Measurements from ENCODE around the gene RIMBP2.

RIMBP2 gene

GRCh38 chr12:130537655-130538054 lies 178.4 kb downstream of the RIMBP2 start:
- DNase-seq (ENCODE audit: low read depth): no peak

- no peak for DNase-seq (ENCODE audit: low read depth)
Measured at GRCh38 chr12:130537051-130537450, 179.0 kb downstream of the RIMBP2 start.

GRCh38 chr12:130530429-130530828 lies 185.7 kb downstream of the RIMBP2 start:
- no peak for DNase-seq (ENCODE audit: low read depth)

- no peak for DNase-seq (ENCODE audit: low read depth)
Measured at GRCh38 chr12:130529781-130530180, 186.3 kb downstream of the RIMBP2 start.

GRCh38 chr12:130527239-130527638 lies 188.9 kb downstream of the RIMBP2 start:
- DNase-seq (ENCODE audit: low read depth): no peak

GRCh38 chr12:130526813-130527212 lies 189.3 kb downstream of the RIMBP2 start:
- DNase-seq (ENCODE audit: low read depth): no peak

- DNase-seq (ENCODE audit: low read depth): no peak
Measured at GRCh38 chr12:130525384-130526172, 190.5 kb downstream of the RIMBP2 start.

- DNase-seq (ENCODE audit: low read depth): no peak
Measured at GRCh38 chr12:130524759-130525158, 191.3 kb downstream of the RIMBP2 start.

- DNase-seq (ENCODE audit: low read depth): no peak
Measured at GRCh38 chr12:130523863-130524614, 192.1 kb downstream of the RIMBP2 start.

GRCh38 chr12:130523208-130523607 lies 192.9 kb downstream of the RIMBP2 start:
- no peak for DNase-seq (ENCODE audit: low read depth)

- no peak for DNase-seq (ENCODE audit: low read depth)
Measured at GRCh38 chr12:130522244-130522834, 193.8 kb downstream of the RIMBP2 start.

GRCh38 chr12:130521375-130522124 lies 194.5 kb downstream of the RIMBP2 start:
- DNase-seq (ENCODE audit: low read depth): no peak

- DNase-seq (ENCODE audit: low read depth): no peak
Measured at GRCh38 chr12:130520784-130521183, 195.3 kb downstream of the RIMBP2 start.

GRCh38 chr12:130517588-130517987 lies 198.5 kb downstream of the RIMBP2 start:
- DNase-seq (ENCODE audit: low read depth): no peak

GRCh38 chr12:130514149-130514551 lies 201.9 kb downstream of the RIMBP2 start:
- no peak for DNase-seq (ENCODE audit: low read depth)

GRCh38 chr12:130513556-130513955 lies 202.5 kb downstream of the RIMBP2 start:
- no peak for DNase-seq (ENCODE audit: low read depth)

GRCh38 chr12:130511285-130511684 lies 204.8 kb downstream of the RIMBP2 start:
- no peak for DNase-seq (ENCODE audit: low read depth)

- DNase-seq (ENCODE audit: low read depth): no peak
Measured at GRCh38 chr12:130509454-130509853, 206.6 kb downstream of the RIMBP2 start.

- no peak for DNase-seq (ENCODE audit: low read depth)
Measured at GRCh38 chr12:130508847-130509246, 207.3 kb downstream of the RIMBP2 start.

- DNase-seq (ENCODE audit: low read depth): no peak
Measured at GRCh38 chr12:130508318-130508717, 207.8 kb downstream of the RIMBP2 start.

GRCh38 chr12:130506844-130507243 lies 209.3 kb downstream of the RIMBP2 start:
- DNase-seq (ENCODE audit: low read depth): no peak

- no peak for DNase-seq (ENCODE audit: low read depth)
Measured at GRCh38 chr12:130504840-130505175, 211.3 kb downstream of the RIMBP2 start.
